Ovary (tissue), 3 donors: ENCODE measurements around the gene STAB1.

Source experiments
- CTCF ChIP-seq, 3 donors: fragments of 450-650 bp in 2 of 3; fragments of 200-600 bp in 1 of 3; IDR thresholded peaks; one replicate each; pipeline versions ENCODE4 v1.5.1 to v1.8.0; 2016 to 2022; ENCODE audit warnings: antibody characterized with exemption in 3 of 3, mild to moderate bottlenecking in 1 of 3
- POLR2A ChIP-seq: fragments of 450-650 bp; IDR thresholded peaks from one replicate; pipeline ENCODE4 v1.6.1; 2017; ENCODE audit warnings: antibody characterized with exemption, mild to moderate bottlenecking, moderate library complexity
- donor health status: DM: no; HTN: no; CAD: no.

GRCh38 chr3:52531860-52532516, 36.9 kb downstream of the STAB1 start:
- no peak for TF ChIP-seq CTCF (IDR thresholded peaks at IDR 0.05)
- TF ChIP-seq POLR2A, result no peak
